GM19455 (cell line): Measurements from ENCODE around the gene ASTN1.

ENCODE experiments used
- ATAC-seq: cut with Tn5 transposase; IDR thresholded peaks from one replicate; pipeline ENCODE4 v1.9.1; 2021; ENCODE audit not compliant: unreplicated experiment

The ASTN1 gene

GRCh38 chr1:177044390-177044789 is 120.1 kb downstream of the ASTN1 start:
- ATAC-seq: no peak

GRCh38 chr1:177043597-177043996 is 120.9 kb downstream of the ASTN1 start:
- ATAC-seq: no peak

GRCh38 chr1:177035586-177035985 is 128.9 kb downstream of the ASTN1 start:
- ATAC-seq: no peak

- ATAC-seq: no peak
Observed at GRCh38 chr1:177033628-177034027, 130.9 kb downstream of the ASTN1 start.

- no peak for ATAC-seq
Observed at GRCh38 chr1:177032434-177032833, 132.1 kb downstream of the ASTN1 start.

GRCh38 chr1:177024623-177025022 is 139.9 kb downstream of the ASTN1 start:
- ATAC-seq: no peak

- no peak for ATAC-seq
Observed at GRCh38 chr1:177023726-177024125, 140.8 kb downstream of the ASTN1 start.

GRCh38 chr1:177023249-177023648 is 141.3 kb downstream of the ASTN1 start:
- ATAC-seq: no peak

GRCh38 chr1:177021687-177022086 is 142.8 kb downstream of the ASTN1 start:
- ATAC-seq: no peak

- ATAC-seq: no peak
Observed at GRCh38 chr1:177020851-177021589, 143.5 kb downstream of the ASTN1 start.

- ATAC-seq: no peak
Observed at GRCh38 chr1:177017287-177017852, 147.1 kb downstream of the ASTN1 start.

GRCh38 chr1:177014325-177014724 is 150.2 kb downstream of the ASTN1 start:
- ATAC-seq: no peak

GRCh38 chr1:177012342-177012925 is 152.1 kb downstream of the ASTN1 start:
- ATAC-seq: no peak

- no peak for ATAC-seq
Observed at GRCh38 chr1:177011508-177011907, 153.0 kb downstream of the ASTN1 start.

GRCh38 chr1:177010211-177010825 is 154.2 kb downstream of the ASTN1 start:
- no peak for ATAC-seq

- ATAC-seq: no peak
Observed at GRCh38 chr1:177008653-177009052, 155.9 kb downstream of the ASTN1 start.

GRCh38 chr1:177007437-177008161 is 156.9 kb downstream of the ASTN1 start:
- ATAC-seq: no peak

- ATAC-seq: no peak
Observed at GRCh38 chr1:177002891-177003290, 161.6 kb downstream of the ASTN1 start.

- ATAC-seq: no peak
Observed at GRCh38 chr1:177001556-177001955, 163.0 kb downstream of the ASTN1 start.

- ATAC-seq: no peak
Observed at GRCh38 chr1:176998183-176998795, 166.2 kb downstream of the ASTN1 start.
